Suprapubic skin (tissue), 4 donors: ENCODE measurements around the gene GAPT. TPM values are rescaled to one million over a fixed set of nuclear protein-coding genes. Genes with fewer than 3 reads are reported as not detected.

ENCODE experiments used
- DNase-seq, 2 donors: peaks; one replicate each; pipeline ENCODE4 v3.0.0-alpha.2; 2019; ENCODE audit warnings: low spot score in 2 of 2
- H3K27ac ChIP-seq: fragments of 200-600 bp; sonication (generic); one replicate; pipeline ENCODE4 v1.5.1; 2019
- H3K27me3 ChIP-seq: fragments of 200-600 bp; sonication (generic); one replicate; pipeline ENCODE4 v1.5.1; 2019
- H3K36me3 ChIP-seq: fragments of 200-600 bp; sonication (generic); one replicate; pipeline ENCODE4 v1.5.1; 2019
- H3K4me1 ChIP-seq: fragments of 200-600 bp; sonication (generic); one replicate; pipeline ENCODE4 v1.5.1; 2019
- H3K4me3 ChIP-seq: fragments of 200-600 bp; sonication (generic); one replicate; pipeline ENCODE4 v1.5.1; 2019; ENCODE audit warnings: mild to moderate bottlenecking
- H3K9me3 ChIP-seq: fragments of 200-600 bp; sonication (generic); one replicate; pipeline ENCODE4 v1.5.1; 2019
- EP300 ChIP-seq: sonication (generic); formaldehyde crosslinking; IDR thresholded peaks from one replicate; pipeline ENCODE4 v1.6.1; 2017; ENCODE audit warnings: antibody characterized with exemption
- POLR2A ChIP-seq, 2 donors: fragments of 450-650 bp; IDR thresholded peaks; one replicate each; pipeline ENCODE4 v1.6.1; 2017; ENCODE audit warnings: antibody characterized with exemption in 2 of 2, mild to moderate bottlenecking in 2 of 2, moderate library complexity in 2 of 2
- POLR2AphosphoS5 ChIP-seq, 3 donors: sonication (generic); formaldehyde crosslinking; IDR thresholded peaks; one replicate each; pipeline ENCODE4 v1.6.1; 2017; ENCODE audit warnings: antibody characterized with exemption in 3 of 3
- WGBS: methylation state at CpG from one replicate; pipeline ENCODE4 v1.1.5; 2018; 5-methylcytosine and 5-hydroxymethylcytosine counted together
- total RNA-seq, 4 donors: library from RNA; depleted of rRNA; stranded (reverse); fragments of >200 nt; gene quantifications; one replicate each; pipeline ENCODE4 v1.1.0, GENCODE V29; 2016
- TF ChIP-seq, protein P1 (sequence below), 2 donors: fragments of 200-600 bp in 1 of 2; fragments of 450-650 bp in 1 of 2; sonication (generic) in 1 of 2; IDR thresholded peaks; one replicate each; pipeline ENCODE4 v1.5.1; 2016 to 2019; ENCODE audit warnings: antibody characterized with exemption in 2 of 2, mild to moderate bottlenecking in 1 of 2, moderate library complexity in 1 of 2

Gene GAPT
- total RNA-seq, 4 donors from 2014 or later = 0.42 to 1.4 TPM; not detected in 2

DNA sequence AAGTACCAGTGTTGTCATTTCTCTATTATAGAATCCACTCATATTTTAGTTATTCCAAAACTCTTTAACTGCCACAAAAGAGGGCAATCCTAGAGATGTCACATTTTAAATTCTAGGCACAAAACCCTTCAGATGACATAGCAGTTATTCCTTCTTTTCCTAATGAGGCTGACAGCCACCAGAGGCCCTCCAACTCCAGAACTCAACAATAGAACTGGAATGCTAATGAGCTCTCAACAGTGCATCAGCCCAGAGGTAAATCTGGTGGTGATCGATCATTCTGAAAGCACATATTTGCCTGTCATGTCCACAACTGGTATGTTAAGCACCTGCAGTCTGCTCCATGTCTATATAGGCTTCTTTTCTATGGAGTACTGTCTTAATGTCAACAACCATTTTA is 51.5 kb downstream of the GAPT start:
- no peak for DNase-seq
- Histone ChIP-seq H3K4me3 (no peak overlapping the region), H3K9me3 (no peaks in the 10 kb centered on the region), H3K4me1 (no peaks in the 10 kb centered on the region), H3K27ac (no peak overlapping the region), H3K36me3 (no peaks in the 10 kb centered on the region), H3K27me3 (no peaks in the 10 kb centered on the region)
- TF ChIP-seq EP300 = no peak
- no peak for TF ChIP-seq POLR2A (IDR thresholded peaks at IDR 0.05)
- TF ChIP-seq POLR2AphosphoS5 (IDR thresholded peaks at IDR 0.05) = no peak
- TF ChIP-seq, protein P1, sequence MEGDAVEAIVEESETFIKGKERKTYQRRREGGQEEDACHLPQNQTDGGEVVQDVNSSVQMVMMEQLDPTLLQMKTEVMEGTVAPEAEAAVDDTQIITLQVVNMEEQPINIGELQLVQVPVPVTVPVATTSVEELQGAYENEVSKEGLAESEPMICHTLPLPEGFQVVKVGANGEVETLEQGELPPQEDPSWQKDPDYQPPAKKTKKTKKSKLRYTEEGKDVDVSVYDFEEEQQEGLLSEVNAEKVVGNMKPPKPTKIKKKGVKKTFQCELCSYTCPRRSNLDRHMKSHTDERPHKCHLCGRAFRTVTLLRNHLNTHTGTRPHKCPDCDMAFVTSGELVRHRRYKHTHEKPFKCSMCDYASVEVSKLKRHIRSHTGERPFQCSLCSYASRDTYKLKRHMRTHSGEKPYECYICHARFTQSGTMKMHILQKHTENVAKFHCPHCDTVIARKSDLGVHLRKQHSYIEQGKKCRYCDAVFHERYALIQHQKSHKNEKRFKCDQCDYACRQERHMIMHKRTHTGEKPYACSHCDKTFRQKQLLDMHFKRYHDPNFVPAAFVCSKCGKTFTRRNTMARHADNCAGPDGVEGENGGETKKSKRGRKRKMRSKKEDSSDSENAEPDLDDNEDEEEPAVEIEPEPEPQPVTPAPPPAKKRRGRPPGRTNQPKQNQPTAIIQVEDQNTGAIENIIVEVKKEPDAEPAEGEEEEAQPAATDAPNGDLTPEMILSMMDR (IDR thresholded peaks at IDR 0.05) = no peak
- 54% methylated on average over 1 of the region's 1 CpG for WGBS

GRCh38 chr5:58543723-58544122 is 52.5 kb downstream of the GAPT start:
- no peak overlapping the region for H3K4me3 ChIP-seq
- H3K4me1 ChIP-seq = no peaks in the 10 kb centered on the region
- H3K36me3 ChIP-seq = no peaks in the 10 kb centered on the region
- 91% methylated on average over 2 of the region's 2 CpGs for WGBS
- no peak for TF ChIP-seq EP300
- TF ChIP-seq POLR2AphosphoS5 (IDR thresholded peaks at IDR 0.05) = no peak
- TF ChIP-seq, protein P1 (IDR thresholded peaks at IDR 0.05) = no peak
- TF ChIP-seq POLR2A (IDR thresholded peaks at IDR 0.05) = no peak
- no peak for DNase-seq
- no peaks in the 10 kb centered on the region for H3K9me3 ChIP-seq
- no peaks in the 10 kb centered on the region for H3K27me3 ChIP-seq
- H3K27ac ChIP-seq = no peak overlapping the region

DNA sequence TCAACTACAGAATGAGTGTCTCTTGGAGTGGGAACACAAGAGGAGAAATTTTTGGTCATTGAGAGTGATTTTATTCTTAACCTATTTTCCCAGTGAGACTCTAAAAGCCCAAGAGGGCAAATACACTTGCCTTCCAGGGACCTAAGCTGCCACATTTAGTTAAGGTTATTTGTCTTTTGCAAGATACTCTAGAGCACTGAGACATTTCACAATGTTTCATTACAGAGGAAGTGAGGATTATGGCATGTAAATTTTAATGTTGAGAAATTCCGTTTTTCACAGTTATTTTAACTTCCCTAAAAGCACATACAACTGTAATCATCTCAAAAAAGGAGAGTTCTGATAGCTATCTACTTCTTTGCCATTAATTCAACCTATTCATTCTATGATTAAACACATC is 53.0 kb downstream of the GAPT start:
- DNase-seq = no peak
- Histone ChIP-seq H3K36me3 (no peaks in the 10 kb centered on the region), H3K4me1 (no peaks in the 10 kb centered on the region), H3K4me3 (no peak overlapping the region), H3K9me3 (no peaks in the 10 kb centered on the region), H3K27ac (no peak overlapping the region), H3K27me3 (no peaks in the 10 kb centered on the region)
- 51% methylated on average over 1 of the region's 1 CpG for WGBS
- TF ChIP-seq POLR2A (IDR thresholded peaks at IDR 0.05) (no peak), EP300 (no peak), POLR2AphosphoS5 (IDR thresholded peaks at IDR 0.05) (no peak)
- TF ChIP-seq, protein P1 (IDR thresholded peaks at IDR 0.05) = no peak

DNA sequence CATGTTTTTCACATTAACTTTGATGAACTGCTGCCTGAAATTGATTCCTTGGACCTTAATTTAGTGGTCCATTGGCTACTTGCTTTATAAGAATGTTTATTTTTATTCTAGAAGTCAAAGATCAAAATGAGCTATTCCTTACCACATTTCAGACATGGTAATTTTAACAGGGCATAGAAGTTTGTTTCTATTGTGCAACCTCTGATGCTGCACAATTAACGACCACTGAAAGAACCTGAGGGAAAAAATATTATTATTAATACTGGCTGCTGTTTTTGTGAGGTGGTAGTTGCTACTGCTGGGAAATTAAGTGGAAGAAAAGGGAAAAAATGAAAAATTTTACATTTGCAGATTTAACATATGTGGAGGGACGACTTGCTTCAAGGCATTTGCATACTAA is 53.7 kb downstream of the GAPT start:
- Histone ChIP-seq H3K9me3 (no peaks in the 10 kb centered on the region), H3K4me3 (no peak overlapping the region), H3K4me1 (no peaks in the 10 kb centered on the region), H3K36me3 (no peaks in the 10 kb centered on the region), H3K27me3 (no peaks in the 10 kb centered on the region), H3K27ac (no peak overlapping the region)
- 61% methylated on average over 2 of the region's 2 CpGs for WGBS
- no peak for DNase-seq
- TF ChIP-seq POLR2A (IDR thresholded peaks at IDR 0.05) (no peak), EP300 (no peak), POLR2AphosphoS5 (IDR thresholded peaks at IDR 0.05) (no peak)
- TF ChIP-seq, protein P1 (IDR thresholded peaks at IDR 0.05) = no peak

DNA sequence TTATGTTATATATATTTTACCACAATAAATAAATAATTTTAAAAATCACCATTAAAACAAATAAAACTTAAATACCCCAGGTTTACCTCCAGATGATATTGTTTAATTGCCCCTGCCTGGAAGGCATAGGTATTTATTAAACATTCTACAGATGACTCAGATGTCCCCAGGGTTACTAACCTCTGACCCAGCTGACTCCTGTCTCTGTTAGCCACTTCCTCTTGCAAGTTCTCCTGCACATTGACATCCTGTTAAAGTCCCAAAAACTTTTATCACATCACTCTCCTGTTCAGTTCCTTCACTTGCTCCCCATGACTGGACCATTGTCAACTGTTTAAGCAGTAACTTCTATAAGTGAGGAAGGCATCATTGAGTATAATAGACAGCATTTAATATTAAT is 54.7 kb downstream of the GAPT start:
- TF ChIP-seq, protein P1 (IDR thresholded peaks at IDR 0.05) = no peak
- TF ChIP-seq POLR2AphosphoS5 (IDR thresholded peaks at IDR 0.05) = no peak
- TF ChIP-seq POLR2A (IDR thresholded peaks at IDR 0.05) = no peak
- no peak for TF ChIP-seq EP300
- H3K9me3 ChIP-seq = no peaks in the 10 kb centered on the region
- H3K27ac ChIP-seq = no peak overlapping the region
- H3K36me3 ChIP-seq = no peaks in the 10 kb centered on the region
- H3K27me3 ChIP-seq = no peaks in the 10 kb centered on the region
- no peak overlapping the region for H3K4me3 ChIP-seq
- no peak for DNase-seq
- no peaks in the 10 kb centered on the region for H3K4me1 ChIP-seq

Other genes with a start within 250 kb of the GAPT start
- gene PLK2, start 31.3 kb upstream of the GAPT start, total RNA-seq = 100 to 1,000 TPM; 156 to 567 (median 328) TPM
- gene RAB3C, start 91.6 kb downstream of the GAPT start, total RNA-seq = 1 to 10 TPM in 1 of 4 donors, under 1 TPM in 3; 0.08 to 1.1 (median 0.27) TPM